Testis (tissue), 3 donors: ENCODE data around the gene MED26. TPM values are rescaled to one million over a fixed set of nuclear protein-coding genes. Genes with fewer than 3 reads are reported as not detected.

ENCODE experiments used
- DNase-seq: peaks from one replicate; pipeline ENCODE4 v3.0.0-alpha.2; 2019
- H3K27ac ChIP-seq, 2 donors: fragments of 200-600 bp; sonication (generic); one replicate each; pipeline ENCODE4 v1.5.1; 2019
- H3K27me3 ChIP-seq: fragments of 200-600 bp; sonication (generic); one replicate; pipeline ENCODE4 v1.5.1; 2019
- H3K36me3 ChIP-seq: fragments of 200-600 bp; sonication (generic); one replicate; pipeline ENCODE4 v1.5.1; 2017; ENCODE audit warnings: low read depth; ENCODE audit errors: missing control alignments
- H3K4me1 ChIP-seq: fragments of 200-600 bp; sonication (generic); one replicate; pipeline ENCODE4 v1.5.1; 2019
- H3K4me3 ChIP-seq, 2 donors: fragments of 200-600 bp; sonication (generic); one replicate each; pipeline ENCODE4 v1.5.1; 2017 to 2019
- H3K9me3 ChIP-seq: fragments of 200-600 bp; sonication (generic); one replicate; pipeline ENCODE4 v1.5.1; 2017
- CTCF ChIP-seq, 3 experiments: fragments of 450-650 bp in 2 of 3; fragments of 200-600 bp in 1 of 3; sonication (generic) in 1 of 3; IDR thresholded peaks; one replicate each; pipeline ENCODE4 v1.5.1; 2016 to 2019; ENCODE audit warnings: antibody characterized with exemption in 3 of 3, mild to moderate bottlenecking in 2 of 3, moderate library complexity in 1 of 3
- POLR2A ChIP-seq: fragments of 450-650 bp; IDR thresholded peaks from one replicate; pipeline ENCODE4 v1.6.1; 2017; ENCODE audit warnings: antibody characterized with exemption, mild to moderate bottlenecking, moderate library complexity
- WGBS, 2 donors: methylation state at CpG; one replicate each; pipeline ENCODE4 v1.1.5; 2018; 5-methylcytosine and 5-hydroxymethylcytosine counted together
- intact Hi-C: fragments of 100-400 bp; cut with DNase I; formaldehyde crosslinking; loops from one replicate; pipeline ENCODE4 v1.15.1; 2023; ENCODE audit warnings: low total_unique reads
- polyA plus RNA-seq: library from polyadenylated mRNA; stranded (reverse); fragments of 350-450 nt; fragmentation: Illumina TruSeq; extraction: RNeasy Lipid Tissue Mini Kit (QIAGEN cat#74804); gene quantifications from one replicate; pipeline ENCODE4 v1.2.3, GENCODE V29; 2014; ENCODE audit warnings: low read depth, low replicate concordance; ENCODE audit not compliant: insufficient read depth
- total RNA-seq, 2 donors: library from RNA; depleted of rRNA; stranded (reverse); fragments of >200 nt; gene quantifications; one replicate each; pipeline ENCODE4 v1.2.3, GENCODE V29; 2016

Gene MED26
- total and polyA plus RNA-seq, 3 donors from 2014 or later, result 66.1 to 80.8 (median 66.5) TPM

GRCh38 chr19:16626796-16627192, 1.2 kb downstream of the MED26 start:
- Histone ChIP-seq H3K4me3 (peak overlapping the region; percentile 98 to 100), H3K27me3 (no peaks in the 10 kb centered on the region), H3K27ac (peak overlapping the region; percentile 90 to 91), H3K36me3 (no peaks in the 10 kb centered on the region), H3K4me1 (peaks cover 29% of the 10 kb centered on the region), H3K9me3 (no peaks in the 10 kb centered on the region)
- no peak for TF ChIP-seq POLR2A
- no peak for TF ChIP-seq CTCF (IDR thresholded peaks at IDR 0.05)
- intact Hi-C loops, result no loop called here
- WGBS, 2 donors, result 1 to 2% methylated on average over 8 to 12 of the region's 12 CpGs
- no peak for DNase-seq

GRCh38 chr19:16625163-16625958, 2.6 kb downstream of the MED26 start:
- TF ChIP-seq POLR2A, result no peak
- TF ChIP-seq CTCF (IDR thresholded peaks at IDR 0.05), result no peak
- Histone ChIP-seq H3K36me3 (no peaks in the 10 kb centered on the region), H3K9me3 (no peaks in the 10 kb centered on the region), H3K4me1 (peaks cover 29% of the 10 kb centered on the region), H3K4me3 (no peak overlapping the region), H3K27ac (no peak overlapping the region), H3K27me3 (no peaks in the 10 kb centered on the region)
- DNase-seq, result no peak
- intact Hi-C loops, result no loop called here
- WGBS, 2 donors, result 62 to 68% methylated on average over 16 of the region's 16 CpGs

DNA sequence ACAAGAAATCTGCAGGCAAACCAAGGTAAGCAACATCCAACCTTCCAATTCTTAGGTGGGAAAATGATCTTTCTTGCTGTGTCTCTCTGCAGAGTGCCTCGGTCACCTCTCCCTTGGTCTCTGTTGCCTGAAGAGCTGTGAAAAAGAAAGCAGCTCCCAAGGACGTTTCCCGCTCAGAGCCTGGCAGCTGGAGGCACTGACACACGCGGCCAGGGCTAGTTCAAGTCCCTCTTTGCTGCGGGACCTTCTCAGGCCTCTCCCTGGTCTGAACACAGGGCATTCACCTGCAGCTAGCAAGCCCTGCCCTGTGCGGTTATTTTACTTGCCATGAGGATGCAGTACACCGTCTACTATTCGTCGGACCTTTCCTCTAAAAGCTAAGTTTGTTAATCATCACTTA, 3.8 kb downstream of the MED26 start:
- WGBS, 2 donors, result 55 to 69% methylated on average over 10 of the region's 10 CpGs
- Histone ChIP-seq H3K27me3 (no peaks in the 10 kb centered on the region), H3K27ac (no peak overlapping the region), H3K4me1 (peaks cover 32% of the 10 kb centered on the region), H3K36me3 (no peaks in the 10 kb centered on the region), H3K9me3 (no peaks in the 10 kb centered on the region), H3K4me3 (no peak overlapping the region)
- intact Hi-C loops, result no loop called here
- TF ChIP-seq POLR2A (no peak), CTCF (IDR thresholded peaks at IDR 0.05) (no peak)
- DNase-seq, result no peak

DNA sequence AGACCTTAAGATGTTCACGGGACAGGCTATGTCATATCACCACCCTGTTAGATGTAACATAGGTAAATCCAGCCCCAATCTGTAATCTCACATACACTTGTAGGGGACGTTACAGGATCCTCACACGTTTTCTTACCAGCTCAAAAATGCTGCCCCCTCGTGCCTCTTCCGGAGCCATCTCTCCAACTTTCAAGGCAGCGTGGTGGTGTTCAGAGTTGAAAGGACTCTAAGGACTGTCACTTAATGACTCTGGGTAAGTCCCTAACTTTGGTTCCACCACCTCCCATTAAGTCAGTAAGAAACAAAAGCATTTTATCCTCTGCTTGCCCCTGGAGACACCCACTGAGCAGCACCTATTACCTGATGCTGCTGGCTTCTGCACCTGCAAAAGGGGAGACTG, 4.4 kb downstream of the MED26 start:
- H3K4me1 ChIP-seq, result peaks cover 30% of the 10 kb centered on the region
- no peaks in the 10 kb centered on the region for H3K27me3 ChIP-seq
- intact Hi-C loops, result no loop called here
- no peak overlapping the region for H3K27ac ChIP-seq
- TF ChIP-seq POLR2A (no peak), CTCF (IDR thresholded peaks at IDR 0.05) (no peak)
- WGBS, 2 donors, result 66 to 69% methylated on average over 6 of the region's 6 CpGs
- H3K9me3 ChIP-seq, result no peaks in the 10 kb centered on the region
- no peak for DNase-seq
- no peak overlapping the region for H3K4me3 ChIP-seq
- H3K36me3 ChIP-seq, result no peaks in the 10 kb centered on the region

DNA sequence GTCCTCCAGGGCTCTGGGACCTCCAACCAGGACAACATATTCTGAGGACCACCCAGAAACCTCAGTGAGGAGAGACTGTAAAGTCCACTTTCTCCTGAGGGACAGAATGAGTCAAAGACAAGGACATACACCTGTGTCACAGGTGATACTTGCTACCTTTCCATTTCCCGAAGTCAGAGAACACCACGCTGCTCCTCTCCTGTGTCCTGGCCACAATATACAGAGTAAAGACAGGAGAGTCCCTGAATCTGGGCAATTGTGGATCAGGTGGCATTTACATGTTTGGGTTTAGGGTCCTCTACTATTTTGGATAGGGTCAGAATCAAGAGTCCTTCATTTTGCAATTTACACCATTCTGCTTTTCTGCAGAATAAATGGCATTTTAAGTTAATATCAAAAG, 4.9 kb downstream of the MED26 start:
- 78 to 91% methylated on average over 2 of the region's 2 CpGs for WGBS, 2 donors
- TF ChIP-seq CTCF (IDR thresholded peaks at IDR 0.05) (no peak), POLR2A (no peak)
- DNase-seq, result no peak
- intact Hi-C loops, result no loop called here
- Histone ChIP-seq H3K4me1 (peaks cover 34% of the 10 kb centered on the region), H3K4me3 (no peak overlapping the region), H3K27ac (no peak overlapping the region), H3K36me3 (no peaks in the 10 kb centered on the region), H3K9me3 (no peaks in the 10 kb centered on the region), H3K27me3 (no peaks in the 10 kb centered on the region)
